HG03575 (cell line): ENCODE measurements around the gene ARIH2.

Experiments used
- ATAC-seq: cut with Tn5 transposase; IDR thresholded peaks from one replicate; pipeline ENCODE4 v1.9.1; 2021; ENCODE audit not compliant: unreplicated experiment, insufficient number of reproducible peaks, low FRiP score; ENCODE audit errors: extremely low read depth

The ARIH2 gene

DNA sequence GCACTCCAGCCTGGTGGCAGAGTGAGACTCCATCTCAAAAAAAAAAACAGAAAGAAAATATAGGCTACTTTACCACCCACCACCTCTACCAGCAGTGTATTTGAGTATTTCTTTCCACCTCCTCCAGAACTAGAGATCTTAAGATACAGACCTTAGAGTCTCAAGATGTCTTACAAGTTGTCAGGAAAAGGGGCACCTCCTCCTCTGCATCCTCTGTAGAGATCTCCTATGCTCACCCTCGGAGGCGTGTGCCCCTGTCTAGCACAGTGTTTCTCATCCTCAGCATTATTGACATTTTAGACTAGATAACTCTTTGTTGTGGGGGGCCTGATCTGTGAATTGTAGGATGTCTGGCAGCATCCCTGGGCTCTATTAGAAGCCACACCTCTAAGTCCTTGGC is 43.7 kb downstream of the ARIH2 start:
- no peak for ATAC-seq

DNA sequence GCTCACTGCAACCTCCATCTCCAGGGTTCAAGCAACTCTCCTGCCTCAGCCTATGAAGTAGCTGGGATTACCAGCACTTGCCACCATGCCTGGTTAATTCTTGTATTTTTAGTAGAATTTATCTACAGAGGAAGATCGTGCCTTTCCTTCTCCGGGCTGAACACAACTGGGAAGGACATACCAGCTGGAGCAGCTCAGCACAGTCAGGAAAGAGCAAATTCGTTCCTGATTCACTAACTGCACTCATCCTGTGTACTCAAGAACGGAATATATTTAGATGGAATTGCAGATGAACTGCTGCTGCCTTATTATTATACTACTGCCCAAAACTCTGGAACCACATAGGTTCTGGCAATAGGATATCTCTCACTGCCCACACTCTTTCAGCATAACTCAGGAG is 44.3 kb downstream of the ARIH2 start:
- no peak for ATAC-seq

DNA sequence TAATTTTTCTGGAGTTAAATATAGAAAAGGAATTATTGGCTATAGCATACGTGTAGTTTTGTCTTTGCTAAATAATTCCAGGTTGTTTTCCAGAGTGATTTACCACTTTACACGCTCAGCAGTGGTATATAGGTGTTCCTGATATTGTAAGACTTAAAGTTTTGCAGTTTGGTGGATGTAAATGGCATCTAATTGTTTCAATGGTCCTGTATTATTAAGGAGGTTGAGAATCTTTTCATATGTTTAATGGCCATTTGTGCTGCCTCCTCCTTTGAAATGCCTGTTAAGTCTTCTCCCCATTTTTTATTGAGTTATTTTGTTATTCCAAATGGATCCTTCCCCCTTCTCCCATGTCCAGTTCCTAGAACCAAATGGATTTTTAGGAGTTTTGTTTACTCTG is 44.9 kb downstream of the ARIH2 start:
- no peak for ATAC-seq

DNA sequence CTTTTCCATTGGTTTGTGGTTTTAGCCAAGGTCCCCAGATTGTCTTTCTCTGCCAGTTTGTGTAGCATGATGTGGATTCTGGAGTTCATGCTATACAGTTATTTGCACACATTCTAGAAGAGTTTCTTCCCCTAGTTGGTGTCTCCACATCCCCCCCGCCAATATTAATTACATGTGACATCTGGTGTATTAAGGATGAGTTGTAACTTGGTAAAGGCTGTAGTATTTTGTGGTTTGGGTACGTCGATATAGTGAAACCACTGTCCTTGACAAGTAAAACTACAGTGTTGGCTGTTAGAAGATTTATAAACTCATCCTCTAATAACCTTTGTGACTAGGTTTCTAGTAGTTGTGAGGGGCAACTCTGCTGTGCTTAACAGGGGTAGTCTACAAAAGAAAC is 47.7 kb downstream of the ARIH2 start:
- ATAC-seq: no peak

DNA sequence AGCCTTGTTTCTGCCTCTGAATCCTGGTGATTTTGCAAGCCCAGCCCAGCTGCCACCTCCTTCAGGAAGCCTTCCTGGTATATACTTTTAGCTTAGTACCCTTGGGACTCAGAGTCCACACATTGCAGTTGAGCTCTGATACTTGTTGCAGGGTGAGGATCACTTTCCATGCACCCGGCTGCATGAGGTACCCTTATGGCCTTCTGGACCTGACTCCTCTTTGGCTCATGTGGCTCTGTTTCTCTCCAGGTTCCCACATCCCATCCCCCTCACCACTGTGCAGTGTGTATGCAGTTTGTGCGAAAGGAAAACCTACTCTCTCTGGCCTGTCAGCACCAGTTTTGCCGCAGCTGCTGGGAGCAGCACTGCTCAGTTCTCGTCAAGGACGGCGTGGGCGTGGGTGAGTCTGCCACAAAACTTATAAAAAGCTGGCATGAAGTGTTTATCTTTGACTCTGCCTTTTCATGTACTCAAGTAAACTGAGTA is 48.3 kb downstream of the ARIH2 start:
- ATAC-seq: no peak

DNA sequence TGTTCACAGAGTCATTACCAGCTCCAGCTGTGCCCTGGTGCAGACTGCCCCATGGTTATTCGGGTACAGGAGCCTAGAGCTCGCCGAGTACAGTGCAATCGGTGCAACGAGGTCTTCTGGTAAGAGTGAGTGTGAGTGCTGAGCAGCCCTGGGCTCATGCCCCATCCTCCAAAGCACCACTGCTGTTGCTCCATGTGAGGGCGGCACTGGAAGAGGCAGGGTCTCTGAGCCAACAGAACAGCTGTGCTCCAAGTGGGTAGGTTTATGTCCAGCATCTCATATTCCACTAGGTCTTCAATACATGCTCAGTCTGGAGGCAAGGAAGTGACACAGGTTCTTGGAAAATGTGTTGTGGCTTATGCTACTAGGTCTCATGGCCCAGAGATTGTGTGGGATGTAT is 51.9 kb downstream of the ARIH2 start:
- no peak for ATAC-seq

DNA sequence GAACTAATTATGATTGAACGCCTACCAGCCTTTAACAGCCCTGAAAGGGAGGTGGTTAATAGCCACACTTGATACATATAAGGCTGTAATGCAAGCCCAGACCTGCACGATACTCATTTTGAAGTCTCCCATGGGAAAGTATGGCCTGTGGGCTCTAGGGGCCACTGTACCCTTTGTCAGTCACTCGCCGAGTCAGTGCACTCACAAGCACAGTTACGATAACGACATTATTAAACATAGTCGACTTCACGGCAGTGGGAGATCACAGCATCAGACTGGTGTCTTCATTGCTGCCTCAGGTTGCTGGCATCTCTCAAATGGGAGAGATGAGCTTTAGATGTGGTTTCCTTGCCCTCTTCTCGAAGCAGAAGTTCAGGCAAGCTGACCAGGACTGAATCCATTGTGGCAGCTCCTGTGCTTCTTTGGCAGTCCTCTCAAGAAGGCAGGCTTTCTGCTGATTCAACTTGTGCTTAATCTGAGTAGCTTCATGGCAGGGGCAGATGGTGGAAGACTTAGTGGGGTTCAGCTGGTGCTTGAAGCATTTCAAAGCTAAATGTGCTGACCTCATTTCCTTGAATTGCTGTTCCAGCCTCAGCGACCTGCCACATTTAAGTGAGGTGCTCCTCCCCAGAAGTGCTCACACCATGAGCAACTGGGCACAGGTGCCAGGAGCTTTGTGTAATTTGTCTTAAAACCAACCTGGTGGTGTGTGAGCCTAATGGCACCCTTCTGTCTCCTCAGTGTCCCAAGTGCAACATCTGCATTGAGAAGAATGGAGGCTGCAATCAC is 55.6 kb downstream of the ARIH2 start:
- ATAC-seq: no peak

DNA sequence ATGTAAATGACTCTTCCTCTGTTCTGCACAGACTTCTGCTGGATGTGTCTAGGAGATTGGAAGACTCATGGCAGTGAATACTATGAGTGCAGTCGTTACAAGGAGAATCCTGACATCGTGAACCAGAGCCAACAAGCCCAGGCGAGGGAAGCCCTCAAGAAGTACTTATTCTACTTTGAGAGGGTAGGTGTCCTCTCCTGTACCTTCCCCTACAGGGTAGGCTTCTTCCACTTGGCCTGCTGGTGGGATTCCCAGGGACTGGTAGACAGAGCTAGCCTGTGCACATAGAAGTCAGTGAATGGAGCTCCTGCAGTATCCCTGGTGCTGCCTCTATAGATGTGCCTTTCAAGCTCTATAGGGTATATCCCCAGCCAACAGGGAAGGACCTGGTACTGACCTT is 60.8 kb downstream of the ARIH2 start:
- ATAC-seq: no peak

DNA sequence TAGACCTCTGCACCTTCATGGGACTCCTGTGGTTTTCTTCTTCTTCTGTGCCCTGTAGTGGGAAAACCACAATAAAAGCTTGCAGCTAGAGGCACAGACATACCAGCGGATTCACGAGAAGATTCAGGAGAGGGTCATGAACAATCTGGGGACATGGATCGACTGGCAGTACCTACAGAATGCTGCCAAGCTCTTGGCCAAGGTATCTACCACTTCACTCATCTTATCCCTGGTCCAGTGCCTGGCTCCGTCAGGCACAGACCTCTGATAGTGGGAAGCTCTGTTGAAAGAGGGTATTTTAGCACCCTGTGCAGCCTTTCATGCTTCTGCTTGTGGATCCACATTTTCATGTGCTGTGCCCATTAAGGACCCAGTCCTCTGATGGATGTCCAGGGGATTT is 61.7 kb downstream of the ARIH2 start:
- no peak for ATAC-seq

DNA sequence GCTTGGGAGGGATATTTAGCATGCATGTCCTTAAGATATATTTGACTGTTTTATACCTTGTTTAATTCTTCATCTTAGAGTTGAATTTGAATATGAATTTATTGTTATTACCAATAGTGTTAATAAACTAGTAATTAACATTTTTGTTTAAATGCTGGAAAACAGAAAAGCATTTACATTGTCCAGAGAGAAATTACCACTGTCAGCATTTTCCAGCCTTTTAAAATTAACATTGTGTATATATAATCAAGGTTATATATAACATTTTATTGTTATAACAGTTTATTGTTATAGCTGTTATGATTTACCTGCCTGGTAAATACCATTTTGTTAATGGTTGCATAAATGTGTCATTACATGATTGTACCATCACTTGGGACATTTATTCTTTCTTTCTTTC is 63.4 kb downstream of the ARIH2 start:
- ATAC-seq: no peak

DNA sequence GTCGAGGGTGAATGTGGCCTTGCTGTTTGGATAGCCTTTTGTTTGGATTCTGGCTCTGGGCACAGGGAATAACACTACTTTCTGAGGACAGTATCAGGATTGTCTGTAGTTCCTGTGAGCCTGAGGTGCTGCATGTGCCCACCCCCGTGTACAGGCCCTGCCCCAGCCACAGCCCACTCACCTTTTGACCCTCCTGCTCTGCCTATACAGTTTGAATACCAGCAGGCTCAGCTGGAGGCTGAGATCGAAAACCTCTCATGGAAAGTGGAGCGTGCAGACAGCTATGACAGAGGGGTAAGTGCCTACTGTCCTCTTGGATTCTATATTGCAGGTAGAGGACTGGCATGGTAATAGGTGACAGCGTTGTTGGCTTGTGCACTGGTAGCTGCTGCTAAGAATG is 64.0 kb downstream of the ARIH2 start:
- ATAC-seq: no peak

DNA sequence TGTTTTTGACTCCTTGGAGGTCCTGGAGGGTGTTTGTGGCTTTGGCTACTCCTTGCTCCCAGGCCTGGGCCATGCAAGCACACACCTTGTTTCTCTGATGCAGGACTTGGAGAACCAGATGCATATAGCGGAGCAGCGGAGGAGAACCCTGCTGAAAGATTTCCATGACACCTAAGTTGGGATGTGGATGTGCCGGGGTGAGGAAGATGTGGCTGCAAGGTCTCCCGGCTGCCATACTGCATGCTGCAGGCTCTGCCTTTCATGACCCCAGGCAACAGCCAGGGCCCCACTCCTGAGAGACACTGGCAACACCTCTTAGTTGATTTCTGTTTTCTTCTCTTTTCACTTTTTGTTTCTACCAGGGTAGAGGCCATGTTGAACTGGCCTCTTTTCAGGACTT is 64.5 kb downstream of the ARIH2 start:
- no peak for ATAC-seq

DNA sequence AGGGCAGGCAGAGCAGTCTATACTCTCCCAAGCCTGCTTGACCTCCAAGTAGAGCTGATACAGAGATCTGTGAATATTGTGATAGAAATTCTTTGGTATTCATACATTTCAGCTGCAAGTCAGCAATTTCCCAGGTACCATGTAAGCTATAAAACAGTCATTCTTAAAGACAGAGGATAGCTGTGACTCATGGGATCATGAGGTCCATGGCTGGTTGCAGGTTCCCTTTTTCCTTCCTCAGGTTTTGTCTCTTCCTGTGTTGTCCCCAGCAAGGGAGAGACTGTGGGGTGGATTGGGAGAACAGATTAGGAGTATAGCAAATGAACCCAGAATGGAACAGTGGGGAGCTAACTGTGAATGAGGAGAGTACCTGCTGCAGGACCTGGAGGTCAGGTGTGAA is 66.0 kb downstream of the ARIH2 start:
- ATAC-seq: no peak

DNA sequence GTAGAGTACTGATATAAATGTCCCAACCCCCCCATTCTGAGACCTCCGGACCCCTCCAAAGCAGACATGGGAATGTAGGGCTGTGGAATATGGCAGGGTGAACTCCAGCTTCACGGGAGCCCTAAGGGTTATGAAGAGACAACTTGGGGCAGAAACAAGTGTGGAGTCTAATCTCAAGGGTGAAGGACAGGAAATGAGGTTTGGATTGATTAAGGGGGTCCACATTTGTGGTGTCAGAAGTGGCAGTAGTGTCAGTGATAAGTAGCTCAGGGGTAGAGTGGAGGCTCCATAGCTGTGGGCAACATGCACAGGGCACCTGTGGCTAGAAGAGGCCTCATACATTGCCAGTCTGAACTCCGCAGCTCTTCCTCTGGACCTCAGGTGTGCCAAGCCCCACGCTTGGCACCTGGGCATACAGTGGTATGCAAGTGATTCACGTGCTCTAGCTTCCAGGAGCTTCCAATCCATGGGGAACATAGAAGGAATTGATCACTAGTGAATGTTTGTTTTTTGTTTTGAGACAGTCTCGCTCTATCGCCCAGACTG is 67.3 kb downstream of the ARIH2 start:
- no peak for ATAC-seq

DNA sequence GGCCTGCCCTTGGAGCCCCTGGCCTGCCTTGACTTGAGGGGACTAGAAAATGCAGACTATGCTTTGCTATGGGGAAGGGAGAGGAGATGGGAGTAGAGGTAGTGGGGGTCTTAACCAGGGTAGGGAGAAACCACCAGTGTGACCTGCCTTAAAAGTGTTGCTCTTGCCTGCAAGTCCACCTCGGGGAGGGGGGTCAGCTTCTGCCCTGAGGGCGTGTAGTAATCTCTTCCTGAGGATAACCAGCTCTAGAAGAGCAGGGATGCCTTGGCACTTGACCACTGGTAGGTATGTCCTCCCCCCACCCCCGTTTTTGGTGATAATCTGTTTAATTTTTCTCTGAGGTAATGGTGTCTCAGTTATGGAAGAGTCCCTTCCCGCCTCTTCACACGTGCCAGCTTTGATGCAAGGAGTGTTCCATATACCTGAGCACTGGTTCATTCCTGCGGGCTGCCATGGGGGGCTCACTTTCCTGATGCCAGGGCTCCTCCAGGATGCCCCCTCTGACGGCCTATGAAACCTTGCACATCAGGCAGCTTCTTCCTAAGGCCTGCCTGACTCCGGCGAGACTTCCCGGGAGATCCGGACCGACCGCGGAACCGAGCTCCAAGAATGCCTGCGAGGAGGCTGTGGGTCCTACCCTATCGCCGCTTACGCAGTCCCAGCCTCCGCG is 70.6 kb downstream of the ARIH2 start:
- no peak for ATAC-seq

DNA sequence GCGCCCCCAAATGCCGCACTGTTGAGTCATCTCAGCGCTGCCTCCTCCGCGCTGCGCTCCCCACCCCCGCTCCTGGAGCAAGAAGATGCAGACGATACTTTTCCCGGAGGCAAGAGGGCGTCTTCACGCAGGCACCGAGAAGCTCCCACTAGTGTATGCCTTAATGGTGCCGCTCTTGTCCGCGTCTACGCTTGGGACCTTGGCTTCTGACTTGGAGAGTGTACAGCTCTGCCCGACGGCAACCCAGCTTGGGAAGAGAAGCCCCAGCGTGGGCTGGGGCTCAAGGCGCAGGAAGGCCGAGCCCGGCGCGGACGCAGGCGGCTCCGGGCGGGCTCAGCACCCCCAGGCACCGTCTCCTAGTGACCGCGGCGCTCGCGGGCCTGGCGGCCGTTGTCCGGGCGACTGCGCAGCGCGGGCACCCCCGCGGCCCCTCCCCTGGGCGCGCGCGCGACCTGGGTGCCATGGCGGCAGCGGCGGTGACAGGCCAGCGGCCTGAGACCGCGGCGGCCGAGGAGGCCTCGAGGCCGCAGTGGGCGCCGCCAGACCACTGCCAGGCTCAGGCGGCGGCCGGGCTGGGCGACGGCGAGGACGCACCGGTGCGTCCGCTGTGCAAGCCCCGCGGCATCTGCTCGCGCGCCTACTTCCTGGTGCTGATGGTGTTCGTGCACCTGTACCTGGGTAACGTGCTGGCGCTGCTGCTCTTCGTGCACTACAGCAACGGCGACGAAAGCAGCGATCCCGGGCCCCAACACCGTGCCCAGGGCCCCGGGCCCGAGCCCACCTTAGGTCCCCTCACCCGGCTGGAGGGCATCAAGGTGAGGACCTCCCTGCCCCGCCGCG is 71.4 kb downstream of the ARIH2 start, which contains the start of gene P4HTM:
P4HTM (plus strand) TSS at position 446 of the 840 bp plus-strand sequence; CDS start at position 462, 16 bp downstream.
- no peak for ATAC-seq

DNA sequence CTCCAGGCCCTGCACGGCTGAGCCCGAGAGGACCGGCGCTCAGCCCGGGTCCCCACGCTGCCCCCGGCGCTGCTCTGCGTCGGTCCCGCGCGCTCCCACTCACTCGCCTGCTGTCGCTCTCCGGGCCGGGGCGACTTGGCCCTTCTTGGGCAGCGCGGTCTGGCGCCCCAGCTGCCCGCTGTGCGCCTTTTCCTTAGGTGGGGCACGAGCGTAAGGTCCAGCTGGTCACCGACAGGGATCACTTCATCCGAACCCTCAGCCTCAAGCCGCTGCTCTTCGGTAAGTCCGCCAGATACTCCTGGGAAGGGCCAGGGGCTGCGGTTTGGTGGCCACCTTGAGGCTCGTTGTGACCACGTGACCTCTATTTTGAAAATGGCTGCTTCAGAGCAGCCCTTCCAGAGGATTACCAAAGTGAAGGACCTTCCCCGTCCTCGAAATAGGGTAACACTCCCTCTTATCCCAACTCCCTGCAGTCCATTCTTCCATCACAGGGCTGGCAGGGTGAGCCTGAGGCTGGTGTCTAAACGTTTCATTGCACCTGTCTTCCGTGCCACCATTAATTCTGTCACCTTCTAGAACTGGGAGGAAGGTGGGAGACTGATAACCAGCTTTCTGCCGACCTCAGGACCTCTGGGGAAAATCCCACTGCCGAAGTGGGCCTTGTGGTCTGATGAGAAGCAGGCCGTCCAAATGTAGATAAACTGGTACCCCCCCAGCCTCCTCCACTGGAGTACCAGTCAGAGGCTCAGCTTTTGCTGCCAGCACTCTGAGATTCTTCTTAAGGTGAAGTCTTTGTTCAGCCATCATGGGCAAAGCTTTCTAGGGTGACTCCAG is 72.2 kb downstream of the ARIH2 start:
- no peak for ATAC-seq

DNA sequence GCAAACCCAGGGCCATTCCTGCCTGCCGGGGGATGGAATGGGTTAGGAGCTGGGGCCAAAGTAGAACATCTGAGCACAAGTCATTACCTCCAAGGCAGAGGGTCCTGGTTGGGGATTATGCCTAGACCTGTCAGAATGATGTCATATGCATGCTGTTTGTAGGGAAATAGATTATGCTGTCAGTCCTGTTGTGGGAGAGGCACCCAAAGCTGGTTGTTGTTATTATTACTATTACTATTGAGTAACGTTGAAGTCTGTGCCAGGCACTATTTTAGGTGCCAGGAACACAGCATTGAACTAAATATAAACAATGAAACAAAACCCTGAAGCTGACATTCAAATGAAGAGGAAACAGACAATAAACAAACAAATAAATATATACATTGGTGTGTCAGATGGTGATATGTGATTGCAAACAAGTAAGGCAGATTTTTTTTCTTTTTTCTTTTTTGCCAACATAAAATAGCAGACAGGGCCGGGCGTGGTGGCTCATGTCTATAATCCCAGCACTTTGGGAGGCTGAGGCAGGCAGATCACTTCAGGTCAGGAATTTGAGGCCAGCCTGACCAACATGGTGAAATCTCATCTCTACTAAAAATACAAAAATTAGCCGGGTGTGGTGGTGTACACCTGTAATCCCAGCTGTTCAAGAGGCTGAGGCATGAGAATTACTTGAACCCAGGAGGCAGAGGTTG is 73.4 kb downstream of the ARIH2 start:
- ATAC-seq: no peak
